A204.1 (cell line): ENCODE data around the gene NEAT1.
"Not testable (repeated sequence)": the region's sequence is repeated elsewhere in the genome, so short reads cannot be mapped to it uniquely, and the experiment has no call there.

Experiments
- FAIRE-seq: peaks from 2 replicates; lab custom pipeline; 2012; peaks lifted over from hg19 to GRCh38; lab: Jason Lieb, UNC

NEAT1 gene

GRCh38 chr11:65434667-65435410 lies 12.2 kb downstream of the NEAT1 start:
- no peak for FAIRE-seq

GRCh38 chr11:65435411-65435931 lies 12.9 kb downstream of the NEAT1 start:
- FAIRE-seq: no peak

GRCh38 chr11:65435981-65436411 lies 13.4 kb downstream of the NEAT1 start:
- FAIRE-seq: no peak

- FAIRE-seq: no peak
These were observed 13.9 kb downstream of the NEAT1 start for GRCh38 chr11:65436412-65437032.

- FAIRE-seq: no peak
These were observed 15.0 kb downstream of the NEAT1 start for GRCh38 chr11:65437436-65438227.

GRCh38 chr11:65438257-65439151 lies 15.9 kb downstream of the NEAT1 start:
- no peak for FAIRE-seq

GRCh38 chr11:65439331-65440181 lies 17.0 kb downstream of the NEAT1 start:
- FAIRE-seq: no peak

- FAIRE-seq: no peak
These were observed 18.4 kb downstream of the NEAT1 start for GRCh38 chr11:65440831-65441499.

GRCh38 chr11:65442842-65443331 lies 20.3 kb downstream of the NEAT1 start:
- FAIRE-seq: no peak

- no peak for FAIRE-seq
These were observed 21.9 kb downstream of the NEAT1 start for GRCh38 chr11:65444314-65445051.

GRCh38 chr11:65445101-65445603 lies 22.6 kb downstream of the NEAT1 start:
- no peak for FAIRE-seq

- FAIRE-seq: no peak
These were observed 23.2 kb downstream of the NEAT1 start for GRCh38 chr11:65445604-65446445.

GRCh38 chr11:65446446-65447277 lies 24.1 kb downstream of the NEAT1 start:
- FAIRE-seq: no peak

- FAIRE-seq: no peak
These were observed 25.4 kb downstream of the NEAT1 start for GRCh38 chr11:65448074-65448417.

- no peak for FAIRE-seq
These were observed 26.0 kb downstream of the NEAT1 start for GRCh38 chr11:65448418-65449105.

GRCh38 chr11:65451301-65451700 lies 28.7 kb downstream of the NEAT1 start:
- FAIRE-seq: not testable (repeated sequence)

- not testable (repeated sequence) for FAIRE-seq
These were observed 29.7 kb downstream of the NEAT1 start for GRCh38 chr11:65452259-65452658.
